Measurements from ENCODE around the gene TBC1D16.
"Not testable (repeated sequence)": the region's sequence is repeated elsewhere in the genome, so short reads cannot be mapped to it uniquely, and the experiment has no call there.

TBC1D16 gene

GRCh38 chr17:80051681-80052080, 16.0 kb upstream of the TBC1D16 start:
- DNase-seq (ENCODE audit: low read depth in 2 of 2), result no peak

- no peak for DNase-seq (ENCODE audit: low read depth in 2 of 2)
These were observed 15.0 kb upstream of the TBC1D16 start for GRCh38 chr17:80050706-80051105.

- DNase-seq (ENCODE audit: low read depth in 2 of 2), result no peak
These were observed 14.3 kb upstream of the TBC1D16 start for GRCh38 chr17:80049986-80050385.

GRCh38 chr17:80047176-80047575, 11.5 kb upstream of the TBC1D16 start:
- no peak for DNase-seq (ENCODE audit: low read depth in 2 of 2)

- DNase-seq (ENCODE audit: low read depth in 2 of 2), result not testable (repeated sequence)
These were observed 11.0 kb upstream of the TBC1D16 start for GRCh38 chr17:80046709-80047108.

GRCh38 chr17:80045703-80046102, 10.0 kb upstream of the TBC1D16 start:
- no peak for DNase-seq (ENCODE audit: low read depth in 2 of 2)

- DNase-seq (ENCODE audit: low read depth in 2 of 2), result no peak
These were observed 8.3 kb upstream of the TBC1D16 start for GRCh38 chr17:80043963-80044362.

- DNase-seq (ENCODE audit: low read depth in 2 of 2), result peak in 1 of 2 donors; percentile 9
These were observed 1.2 kb upstream of the TBC1D16 start for GRCh38 chr17:80036715-80037477.

- peak; percentile 48 to 67 for DNase-seq (ENCODE audit: low read depth in 2 of 2)
These were observed 454 bp upstream of the TBC1D16 start, which contains the start of gene CCDC40 for GRCh38 chr17:80035937-80036714. TSS of gene CCDC40 (plus strand) at chr17:80036642. CDS start at chr17:80036663, 21 bp downstream.

- peak; percentile 14 to 24 for DNase-seq (ENCODE audit: low read depth in 2 of 2)
These were observed 633 bp downstream of the TBC1D16 start for GRCh38 chr17:80034791-80035686.

GRCh38 chr17:80033840-80034239, 1.8 kb downstream of the TBC1D16 start:
- no peak for DNase-seq (ENCODE audit: low read depth in 2 of 2)

GRCh38 chr17:80032614-80033171, 3.0 kb downstream of the TBC1D16 start:
- no peak for DNase-seq (ENCODE audit: low read depth in 2 of 2)

GRCh38 chr17:80031691-80032430, 3.8 kb downstream of the TBC1D16 start:
- no peak for DNase-seq (ENCODE audit: low read depth in 2 of 2)

- no peak for DNase-seq (ENCODE audit: low read depth in 2 of 2)
These were observed 4.8 kb downstream of the TBC1D16 start for GRCh38 chr17:80030730-80031410.

GRCh38 chr17:80029258-80029974, 6.3 kb downstream of the TBC1D16 start:
- DNase-seq (ENCODE audit: low read depth in 2 of 2), result no peak

GRCh38 chr17:80028030-80028429, 7.6 kb downstream of the TBC1D16 start:
- no peak for DNase-seq (ENCODE audit: low read depth in 2 of 2)

GRCh38 chr17:80027043-80027435, 8.6 kb downstream of the TBC1D16 start:
- no peak for DNase-seq (ENCODE audit: low read depth in 2 of 2)

- no peak for DNase-seq (ENCODE audit: low read depth in 2 of 2)
These were observed 9.2 kb downstream of the TBC1D16 start for GRCh38 chr17:80026359-80027042.

- no peak for DNase-seq (ENCODE audit: low read depth in 2 of 2)
These were observed 9.9 kb downstream of the TBC1D16 start for GRCh38 chr17:80025796-80026195.

Measured in stimulated activated CD4-positive, alpha-beta T cell treated with anti-CD3 and anti-CD28 coated beads, Interleukin-4, amount 100 ng/mL, for 48 hours (primary cell).